Nephron progenitor cell (in vitro differentiated cells): ENCODE measurements around the gene CEMIP2.

Experiments
- DNase-seq: peaks from one replicate; pipeline ENCODE4 v3.0.0; 2021
- H3K27ac Mint-ChIP-seq: 2 replicates; pipeline ENCODE4 v1.8.0; 2021; ENCODE audit warnings: mild to moderate bottlenecking, moderate library complexity, mixed read lengths
- H3K27me3 Mint-ChIP-seq: 2 replicates; pipeline ENCODE4 v1.8.0; 2021; ENCODE audit warnings: mild to moderate bottlenecking, low read depth, mixed read lengths; ENCODE audit not compliant: poor library complexity
- H3K36me3 Mint-ChIP-seq: 2 replicates; pipeline ENCODE4 v1.8.0; 2021; ENCODE audit warnings: low read depth, mixed read lengths
- H3K4me1 Mint-ChIP-seq: 2 replicates; pipeline ENCODE4 v1.8.0; 2021; ENCODE audit warnings: mixed read lengths
- H3K4me3 Mint-ChIP-seq: 2 replicates; pipeline ENCODE4 v1.8.0; 2021; ENCODE audit warnings: mild to moderate bottlenecking, moderate library complexity, mixed read lengths
- H3K9me3 Mint-ChIP-seq: 2 replicates; pipeline ENCODE4 v1.8.0; 2021; ENCODE audit warnings: mild to moderate bottlenecking, moderate library complexity, mixed read lengths
- CTCF ChIP-seq: fragments of 200-600 bp; sonication (generic); IDR thresholded peaks from 2 replicates; pipeline ENCODE4 v1.5.0; 2021; ENCODE audit warnings: antibody characterized with exemption

CEMIP2 gene

DNA sequence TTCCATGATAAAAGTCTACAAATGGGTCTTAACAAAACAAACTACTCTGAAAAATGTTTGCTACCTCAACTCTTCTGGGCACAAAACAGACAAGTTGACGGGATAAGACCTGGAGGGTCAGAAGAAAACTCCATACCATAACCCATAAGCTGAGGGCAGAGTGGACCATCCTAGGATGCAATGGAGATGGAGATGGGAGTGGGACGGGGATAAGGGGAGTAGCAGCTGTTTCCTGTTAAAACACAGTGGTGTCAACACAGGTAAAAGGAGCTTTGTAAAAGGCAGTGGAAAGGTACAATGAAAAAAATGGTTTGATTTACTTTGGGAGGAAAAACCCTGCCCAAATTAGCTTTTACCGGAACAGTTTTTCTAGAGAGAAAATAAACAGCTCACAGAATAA is 41.6 kb downstream of the CEMIP2 start:
- no peaks in the 10 kb centered on the region for H3K27me3 Mint-ChIP-seq
- no peak overlapping the region for H3K4me3 Mint-ChIP-seq
- DNase-seq: no peak
- no peak overlapping the region for H3K27ac Mint-ChIP-seq
- TF ChIP-seq CTCF: no peak
- peaks cover 39% of the 10 kb centered on the region for H3K36me3 Mint-ChIP-seq
- no peaks in the 10 kb centered on the region for H3K9me3 Mint-ChIP-seq
- no peaks in the 10 kb centered on the region for H3K4me1 Mint-ChIP-seq

- no peaks in the 10 kb centered on the region for H3K4me1 Mint-ChIP-seq
- no peak for TF ChIP-seq CTCF
- no peaks in the 10 kb centered on the region for H3K9me3 Mint-ChIP-seq
- H3K27me3 Mint-ChIP-seq: no peaks in the 10 kb centered on the region
- DNase-seq: no peak
- no peak overlapping the region for H3K27ac Mint-ChIP-seq
- peaks cover 32% of the 10 kb centered on the region for H3K36me3 Mint-ChIP-seq
- no peak overlapping the region for H3K4me3 Mint-ChIP-seq
These were observed 42.5 kb downstream of the CEMIP2 start for GRCh38 chr9:71725590-71726338.

DNA sequence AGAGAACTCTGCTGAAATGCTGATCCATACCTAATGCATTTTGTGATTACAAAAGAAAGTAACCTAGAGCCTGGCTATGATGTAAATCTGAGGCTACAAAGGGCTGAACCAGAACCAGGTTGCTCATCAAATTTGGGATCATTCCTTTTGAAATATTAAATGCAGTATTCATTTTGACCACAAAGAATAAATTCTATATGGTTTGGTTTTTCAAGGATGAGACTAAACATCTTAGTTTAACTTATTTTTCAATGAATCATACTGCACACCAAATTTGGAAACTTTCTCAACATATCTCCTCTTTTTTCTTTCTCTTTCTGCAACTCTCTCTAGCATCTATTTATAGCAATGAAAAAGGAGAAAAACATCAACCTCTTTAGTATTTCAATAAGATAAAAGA is 46.5 kb downstream of the CEMIP2 start:
- Mint-ChIP-seq H3K9me3 (no peaks in the 10 kb centered on the region), H3K27ac (no peak overlapping the region), H3K4me1 (no peaks in the 10 kb centered on the region), H3K4me3 (no peak overlapping the region), H3K36me3 (peaks cover 21% of the 10 kb centered on the region), H3K27me3 (no peaks in the 10 kb centered on the region)
- no peak for TF ChIP-seq CTCF
- DNase-seq: no peak

GRCh38 chr9:71719562-71719961 is 48.8 kb downstream of the CEMIP2 start:
- H3K9me3 Mint-ChIP-seq: no peaks in the 10 kb centered on the region
- DNase-seq: no peak
- H3K4me3 Mint-ChIP-seq: no peak overlapping the region
- H3K36me3 Mint-ChIP-seq: peaks cover 21% of the 10 kb centered on the region
- H3K4me1 Mint-ChIP-seq: no peaks in the 10 kb centered on the region
- H3K27ac Mint-ChIP-seq: no peak overlapping the region
- no peaks in the 10 kb centered on the region for H3K27me3 Mint-ChIP-seq
- TF ChIP-seq CTCF: no peak

DNA sequence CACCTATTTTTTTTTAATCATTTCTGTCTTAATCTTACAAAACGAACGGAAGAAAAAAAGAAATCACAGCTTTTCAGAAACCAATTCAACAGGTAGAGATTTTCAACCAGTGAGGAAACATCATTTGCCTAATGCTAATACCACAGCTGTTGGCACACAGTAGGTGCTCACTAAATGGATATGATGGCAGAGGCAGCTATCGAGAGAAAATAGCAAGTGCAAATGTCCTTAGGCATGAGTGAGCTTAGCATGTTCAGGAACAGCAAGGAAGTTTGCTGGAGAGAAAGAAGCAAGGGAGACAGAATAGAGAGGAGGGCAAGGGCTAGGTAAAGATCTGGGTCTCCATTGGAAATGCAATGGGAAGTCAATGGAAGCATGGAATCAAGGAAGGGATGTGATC is 49.2 kb downstream of the CEMIP2 start:
- DNase-seq: no peak
- no peaks in the 10 kb centered on the region for H3K4me1 Mint-ChIP-seq
- no peaks in the 10 kb centered on the region for H3K27me3 Mint-ChIP-seq
- no peak for TF ChIP-seq CTCF
- H3K27ac Mint-ChIP-seq: no peak overlapping the region
- H3K9me3 Mint-ChIP-seq: no peaks in the 10 kb centered on the region
- H3K4me3 Mint-ChIP-seq: no peak overlapping the region
- peaks cover 25% of the 10 kb centered on the region for H3K36me3 Mint-ChIP-seq
